CD4-positive, alpha-beta T cell treated with Interleukin-15 for 1 hour (primary cell): ENCODE data around the gene PLD1.
"Not testable (repeated sequence)": the region's sequence is repeated elsewhere in the genome, so short reads cannot be mapped to it uniquely, and the experiment has no call there.

Source experiments
- DNase-seq: peaks from one replicate; pipeline ENCODE4 v3.0.0-alpha.2; 2020

The PLD1 gene

GRCh38 chr3:171649267-171649666 lies 161.0 kb downstream of the PLD1 start:
- DNase-seq = no peak

- DNase-seq = no peak
Observed at GRCh38 chr3:171648069-171648468, 162.2 kb downstream of the PLD1 start.

GRCh38 chr3:171646357-171647133 lies 163.7 kb downstream of the PLD1 start:
- DNase-seq = no peak

- no peak for DNase-seq
Observed at GRCh38 chr3:171644681-171645080, 165.6 kb downstream of the PLD1 start.

- no peak for DNase-seq
Observed at GRCh38 chr3:171643681-171644080, 166.6 kb downstream of the PLD1 start.

GRCh38 chr3:171643033-171643432 lies 167.2 kb downstream of the PLD1 start:
- no peak for DNase-seq

- DNase-seq = no peak
Observed at GRCh38 chr3:171640520-171641412, 169.5 kb downstream of the PLD1 start.

GRCh38 chr3:171636666-171637065 lies 173.6 kb downstream of the PLD1 start:
- DNase-seq = no peak

- no peak for DNase-seq
Observed at GRCh38 chr3:171632766-171633165, 177.5 kb downstream of the PLD1 start.

GRCh38 chr3:171626799-171627198 lies 183.5 kb downstream of the PLD1 start:
- not testable (repeated sequence) for DNase-seq

GRCh38 chr3:171622126-171622525 lies 188.2 kb downstream of the PLD1 start:
- no peak for DNase-seq

- DNase-seq = no peak
Observed at GRCh38 chr3:171620825-171621434, 189.4 kb downstream of the PLD1 start.

GRCh38 chr3:171616798-171617197 lies 193.5 kb downstream of the PLD1 start:
- no peak for DNase-seq

GRCh38 chr3:171615686-171616085 lies 194.6 kb downstream of the PLD1 start:
- no peak for DNase-seq

- DNase-seq = no peak
Observed at GRCh38 chr3:171615281-171615680, 195.0 kb downstream of the PLD1 start.

GRCh38 chr3:171614318-171614921 lies 195.9 kb downstream of the PLD1 start:
- DNase-seq = no peak

- DNase-seq = no peak
Observed at GRCh38 chr3:171607452-171607851, 202.8 kb downstream of the PLD1 start.

- no peak for DNase-seq
Observed at GRCh38 chr3:171606151-171606751, 204.0 kb downstream of the PLD1 start.

- no peak for DNase-seq
Observed at GRCh38 chr3:171604370-171604769, 205.9 kb downstream of the PLD1 start.

- no peak for DNase-seq
Observed at GRCh38 chr3:171602072-171602471, 208.2 kb downstream of the PLD1 start.

GRCh38 chr3:171600030-171600429 lies 210.3 kb downstream of the PLD1 start:
- no peak for DNase-seq

GRCh38 chr3:171598990-171599389 lies 211.3 kb downstream of the PLD1 start:
- DNase-seq = no peak

GRCh38 chr3:171592786-171593185 lies 217.5 kb downstream of the PLD1 start:
- DNase-seq = no peak
